Tibial artery (tissue), 4 donors: ENCODE data around the gene UBAP1L.
A peak's percentile ranks its signal among the peaks of the same experiment; 100 is the strongest.
"Not testable (repeated sequence)": the region's sequence is repeated elsewhere in the genome, so short reads cannot be mapped to it uniquely, and the experiment has no call there.

Experiments used
- DNase-seq, 2 donors: peaks; one replicate each; pipeline ENCODE4 v3.0.0-alpha.2; 2019
- H3K27ac ChIP-seq, 2 donors: fragments of 200-600 bp; sonication (generic) in 1 of 2; 1 replicate in 1 of 2; 2 replicates in 1 of 2; pipeline ENCODE4 v1.5.1; 2018 to 2019; ENCODE audit warnings: mild to moderate bottlenecking in 1 of 2
- H3K27me3 ChIP-seq, 2 donors: fragments of 200-600 bp; sonication (generic) in 1 of 2; one replicate each; pipeline versions ENCODE4 v1.5.1 to v1.6.0; 2016 to 2019
- H3K36me3 ChIP-seq, 3 donors: fragments of 200-600 bp; sonication (generic) in 2 of 3; one replicate each; pipeline ENCODE4 v1.5.1; 2016 to 2019; ENCODE audit warnings: mild to moderate bottlenecking in 2 of 3
- H3K4me1 ChIP-seq, 4 donors: fragments of 200-600 bp; sonication (generic) in 2 of 4; 1 replicate in 3 of 4; 2 replicates in 1 of 4; pipeline ENCODE4 v1.5.1; 2016 to 2019
- H3K4me3 ChIP-seq, 2 donors: fragments of 200-600 bp; sonication (generic) in 1 of 2; 1 replicate in 1 of 2; 2 replicates in 1 of 2; pipeline ENCODE4 v1.5.1; 2018 to 2019; ENCODE audit warnings: mild to moderate bottlenecking in 2 of 2
- H3K9me3 ChIP-seq, 3 donors: fragments of 200-600 bp; sonication (generic) in 1 of 3; one replicate each; pipeline ENCODE4 v1.5.1; 2016 to 2019
- CTCF ChIP-seq, 2 experiments: fragments of 200-600 bp in 1 of 2; fragments of 450-650 bp in 1 of 2; IDR thresholded peaks; one replicate each; pipeline ENCODE4 v1.5.1; 2017 to 2019; ENCODE audit warnings: antibody characterized with exemption in 2 of 2, mild to moderate bottlenecking in 1 of 2, moderate library complexity in 1 of 2
- intact Hi-C: fragments of 100-400 bp; cut with DNase I; formaldehyde crosslinking; loops from one replicate; pipeline ENCODE4 v1.15.0; 2023; ENCODE audit warnings: low total_unique reads

Gene UBAP1L

GRCh38 chr15:65077981-65078352 is 37.0 kb downstream of the UBAP1L start:
- peak; percentile 57 to 59 for TF ChIP-seq CTCF (IDR thresholded peaks at IDR 0.05)
- Histone ChIP-seq H3K27me3 (no peaks in the 10 kb centered on the region), H3K4me1 (peaks cover 4 to 78% (median 43%) of the 10 kb centered on the region in 4 donors), H3K27ac (peak overlapping the region; percentile 75 to 95), H3K9me3 (no peaks in the 10 kb centered on the region), H3K4me3 (peak overlapping the region in 1 of 2 donors; percentile 0), H3K36me3 (no peaks in the 10 kb centered on the region)
- peak; percentile 57 to 88 for DNase-seq
- intact Hi-C loops, result loop anchor here (2.0 kb wide), 1 partner anchor 25 kb away; no protein-coding TSS in a partner anchor

GRCh38 chr15:65077291-65077980 is 37.6 kb downstream of the UBAP1L start:
- peak overlapping the region; percentile 75 to 95 for H3K27ac ChIP-seq
- intact Hi-C loops, result no loop called here
- H3K4me3 ChIP-seq, result peak overlapping the region in 1 of 2 donors; percentile 0
- H3K36me3 ChIP-seq, result no peaks in the 10 kb centered on the region
- H3K27me3 ChIP-seq, result no peaks in the 10 kb centered on the region
- H3K4me1 ChIP-seq, result peaks cover 4 to 76% (median 40%) of the 10 kb centered on the region in 4 donors
- no peak for DNase-seq
- no peak for TF ChIP-seq CTCF (IDR thresholded peaks at IDR 0.05)
- no peaks in the 10 kb centered on the region for H3K9me3 ChIP-seq

DNA sequence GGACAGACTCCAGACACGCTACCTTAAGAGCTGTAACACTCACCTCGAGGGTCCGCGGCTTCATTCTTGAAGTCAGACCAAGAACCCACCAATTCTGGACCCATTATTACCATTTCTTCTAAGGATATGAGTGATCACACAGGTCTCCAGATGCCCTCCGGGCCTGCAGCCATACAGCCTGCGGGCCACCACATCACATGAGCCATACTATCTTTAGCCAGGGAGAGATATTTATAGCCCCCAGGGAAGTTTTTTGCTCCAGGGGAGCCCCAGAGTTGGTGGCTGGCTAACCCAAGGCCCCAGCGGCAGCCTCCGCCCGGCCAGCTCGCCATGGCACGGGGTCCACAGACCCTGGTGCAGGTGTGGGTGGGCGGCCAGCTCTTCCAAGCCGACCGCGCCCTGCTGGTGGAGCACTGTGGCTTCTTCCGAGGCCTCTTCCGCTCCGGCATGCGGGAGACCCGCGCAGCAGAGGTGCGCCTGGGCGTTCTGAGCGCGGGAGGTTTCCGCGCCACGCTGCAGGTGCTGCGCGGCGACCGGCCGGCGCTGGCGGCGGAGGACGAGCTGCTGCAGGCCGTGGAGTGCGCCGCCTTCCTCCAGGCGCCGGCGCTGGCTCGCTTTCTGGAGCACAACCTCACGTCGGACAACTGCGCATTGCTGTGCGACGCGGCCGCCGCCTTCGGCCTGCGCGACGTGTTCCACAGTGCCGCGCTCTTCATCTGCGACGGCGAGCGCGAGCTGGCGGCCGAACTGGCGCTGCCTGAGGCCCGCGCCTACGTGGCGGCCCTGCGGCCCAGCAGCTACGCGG is 38.3 kb downstream of the UBAP1L start, which contains the start of gene KBTBD13:
KBTBD13 (plus strand) TSS at position 261 of the 805 bp plus-strand sequence; CDS start at position 331, 70 bp downstream.
- H3K27ac ChIP-seq, result peak within 1 kb of the TSS; percentile 75 to 95
- TF ChIP-seq CTCF (IDR thresholded peaks at IDR 0.05), result no peak
- no peaks in the 10 kb centered on the region for H3K27me3 ChIP-seq
- peak within 1 kb of the TSS; percentile 19 to 31 for H3K4me3 ChIP-seq
- intact Hi-C loops, result no loop called here
- H3K9me3 ChIP-seq, result no peaks in the 10 kb centered on the region
- no peaks in the 10 kb centered on the region for H3K36me3 ChIP-seq
- DNase-seq, result peak in 1 of 2 donors; percentile 82
- H3K4me1 ChIP-seq, result peaks cover 4 to 76% (median 40%) of the 10 kb centered on the region in 4 donors

- Histone ChIP-seq H3K27ac (peak overlapping the region; percentile 75 to 95), H3K4me1 (peaks cover 4 to 76% (median 41%) of the 10 kb centered on the region in 4 donors), H3K4me3 (peak overlapping the region; percentile 19 to 31)
- H3K27me3 ChIP-seq, H3K9me3 ChIP-seq, DNase-seq, intact Hi-C loops, H3K36me3 ChIP-seq: not testable (repeated sequence)
Measured at GRCh38 chr15:65075607-65076395, 39.2 kb downstream of the UBAP1L start.

DNA sequence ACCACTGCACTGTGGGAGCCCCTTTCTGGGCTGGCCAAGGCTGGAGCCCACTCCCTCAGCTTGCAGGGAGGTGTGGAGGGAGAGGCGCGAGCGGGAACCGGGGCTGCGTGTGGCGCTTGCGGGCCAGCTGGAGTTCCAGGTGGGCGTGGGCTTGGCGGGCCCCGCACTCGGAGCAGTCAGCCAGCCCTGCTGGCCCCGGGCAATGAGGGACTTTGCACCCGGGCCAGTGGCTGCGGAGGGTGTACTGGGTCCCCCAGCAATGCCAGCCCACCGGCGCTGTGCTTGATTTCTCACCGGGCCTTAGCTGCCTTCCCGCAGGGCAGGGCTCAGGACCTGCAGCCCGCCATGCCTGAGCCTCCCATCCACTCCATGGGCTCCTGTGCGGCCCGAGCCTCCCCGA is 40.1 kb downstream of the UBAP1L start:
- Histone ChIP-seq H3K27ac (peak overlapping the region; percentile 75 to 95), H3K4me1 (peaks cover 4 to 79% (median 50%) of the 10 kb centered on the region in 4 donors)
- H3K4me3 ChIP-seq, H3K27me3 ChIP-seq, H3K36me3 ChIP-seq, DNase-seq, H3K9me3 ChIP-seq, intact Hi-C loops: not testable (repeated sequence)

GRCh38 chr15:65072617-65073016 is 42.4 kb downstream of the UBAP1L start:
- no peak for DNase-seq
- Histone ChIP-seq H3K27ac (peak overlapping the region; percentile 95 to 99), H3K27me3 (no peaks in the 10 kb centered on the region), H3K36me3 (no peaks in the 10 kb centered on the region), H3K4me1 (peaks cover 3 to 74% (median 64%) of the 10 kb centered on the region in 4 donors), H3K9me3 (no peaks in the 10 kb centered on the region), H3K4me3 (no peak overlapping the region)
- no peak for TF ChIP-seq CTCF (IDR thresholded peaks at IDR 0.05)
- intact Hi-C loops, result no loop called here
